ENCODE measurements around the gene TRIM47.

- TF ChIP-seq CTCF (IDR thresholded peaks at IDR 0.05): no peak
- TF ChIP-seq POLR2A (IDR thresholded peaks at IDR 0.05): no peak
Measured at GRCh38 chr17:75877752-75878173, 618 bp downstream of the TRIM47 start.

Data from lower leg skin (tissue), 3 donors.